Suprapubic skin (tissue), 3 donors: ENCODE data around the gene FCGBP.

ENCODE experiments used
- POLR2AphosphoS5 ChIP-seq, 3 donors: sonication (generic); formaldehyde crosslinking; IDR thresholded peaks; one replicate each; pipeline ENCODE4 v1.6.1; 2017; ENCODE audit warnings: antibody characterized with exemption in 3 of 3
- TF ChIP-seq, protein P1 (sequence below), 2 donors: fragments of 200-600 bp in 1 of 2; fragments of 450-650 bp in 1 of 2; sonication (generic) in 1 of 2; IDR thresholded peaks; one replicate each; pipeline ENCODE4 v1.5.1; 2016 to 2019; ENCODE audit warnings: antibody characterized with exemption in 2 of 2, mild to moderate bottlenecking in 1 of 2, moderate library complexity in 1 of 2

DNA sequence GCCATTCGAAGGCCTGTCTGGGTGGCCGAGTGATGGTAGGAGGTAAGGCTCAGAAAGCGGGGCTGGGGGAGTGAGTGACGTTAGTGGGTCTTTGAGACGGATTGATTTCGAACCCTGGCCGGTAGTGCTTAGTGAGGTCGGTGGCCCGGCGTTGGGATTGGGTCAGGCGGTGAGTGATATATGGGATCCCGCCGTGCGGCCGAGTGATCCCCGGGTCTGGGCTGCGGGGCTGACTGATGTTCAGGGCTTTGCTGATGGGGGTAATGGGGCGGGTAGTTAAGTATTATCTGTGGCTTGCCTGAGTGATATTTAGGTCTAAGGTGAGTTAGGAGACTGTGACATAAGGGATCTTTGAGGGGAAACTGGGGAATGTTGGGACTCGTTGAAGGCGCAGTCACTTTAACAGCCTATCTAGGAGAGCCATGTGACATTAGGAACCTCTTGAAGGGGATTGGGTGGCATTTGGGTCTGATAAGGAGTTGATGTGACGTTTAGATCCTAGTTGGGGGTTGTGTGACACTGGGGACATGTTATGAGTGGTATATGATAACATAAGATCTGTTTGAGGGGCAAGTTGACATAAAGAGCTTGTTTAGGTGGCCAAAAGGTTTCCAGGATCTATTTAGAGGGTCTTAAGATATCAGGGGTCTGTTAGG lies 37.1 kb upstream of the FCGBP start:
- TF ChIP-seq, protein P1, sequence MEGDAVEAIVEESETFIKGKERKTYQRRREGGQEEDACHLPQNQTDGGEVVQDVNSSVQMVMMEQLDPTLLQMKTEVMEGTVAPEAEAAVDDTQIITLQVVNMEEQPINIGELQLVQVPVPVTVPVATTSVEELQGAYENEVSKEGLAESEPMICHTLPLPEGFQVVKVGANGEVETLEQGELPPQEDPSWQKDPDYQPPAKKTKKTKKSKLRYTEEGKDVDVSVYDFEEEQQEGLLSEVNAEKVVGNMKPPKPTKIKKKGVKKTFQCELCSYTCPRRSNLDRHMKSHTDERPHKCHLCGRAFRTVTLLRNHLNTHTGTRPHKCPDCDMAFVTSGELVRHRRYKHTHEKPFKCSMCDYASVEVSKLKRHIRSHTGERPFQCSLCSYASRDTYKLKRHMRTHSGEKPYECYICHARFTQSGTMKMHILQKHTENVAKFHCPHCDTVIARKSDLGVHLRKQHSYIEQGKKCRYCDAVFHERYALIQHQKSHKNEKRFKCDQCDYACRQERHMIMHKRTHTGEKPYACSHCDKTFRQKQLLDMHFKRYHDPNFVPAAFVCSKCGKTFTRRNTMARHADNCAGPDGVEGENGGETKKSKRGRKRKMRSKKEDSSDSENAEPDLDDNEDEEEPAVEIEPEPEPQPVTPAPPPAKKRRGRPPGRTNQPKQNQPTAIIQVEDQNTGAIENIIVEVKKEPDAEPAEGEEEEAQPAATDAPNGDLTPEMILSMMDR (IDR thresholded peaks at IDR 0.05) = no peak
- no peak for TF ChIP-seq POLR2AphosphoS5 (IDR thresholded peaks at IDR 0.05)
